Dedifferentiated amniotic fluid mesenchymal stem cell (primary cell): Measurements from ENCODE around the gene EPB41.
A peak's percentile ranks its signal among the peaks of the same experiment; 100 is the strongest.
"Not testable (repeated sequence)": the region's sequence is repeated elsewhere in the genome, so short reads cannot be mapped to it uniquely, and the experiment has no call there.

Experiments
- DNase-seq: peaks from one replicate; pipeline ENCODE4 v3.0.0-alpha.2; 2016; ENCODE audit errors: extremely low spot score

The EPB41 gene

DNA sequence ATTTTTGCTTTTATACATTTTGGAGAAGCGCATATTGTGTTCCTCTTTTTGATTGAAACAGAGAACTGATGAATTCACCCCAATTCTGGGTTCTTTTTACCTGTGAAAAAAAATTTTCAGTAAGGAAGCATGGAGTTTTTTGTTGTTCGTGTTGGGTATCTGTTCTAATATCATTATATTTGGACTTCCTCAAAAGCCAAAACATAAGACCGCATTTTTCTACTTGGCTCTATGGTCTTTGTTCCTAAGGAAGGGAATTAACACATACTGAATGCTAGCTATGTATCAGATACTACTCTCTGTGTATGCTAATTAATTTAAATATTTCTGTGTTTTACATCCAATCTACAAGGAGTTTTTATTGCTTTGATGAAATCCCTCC, 12.9 kb downstream of the EPB41 start:
- DNase-seq: no peak

DNA sequence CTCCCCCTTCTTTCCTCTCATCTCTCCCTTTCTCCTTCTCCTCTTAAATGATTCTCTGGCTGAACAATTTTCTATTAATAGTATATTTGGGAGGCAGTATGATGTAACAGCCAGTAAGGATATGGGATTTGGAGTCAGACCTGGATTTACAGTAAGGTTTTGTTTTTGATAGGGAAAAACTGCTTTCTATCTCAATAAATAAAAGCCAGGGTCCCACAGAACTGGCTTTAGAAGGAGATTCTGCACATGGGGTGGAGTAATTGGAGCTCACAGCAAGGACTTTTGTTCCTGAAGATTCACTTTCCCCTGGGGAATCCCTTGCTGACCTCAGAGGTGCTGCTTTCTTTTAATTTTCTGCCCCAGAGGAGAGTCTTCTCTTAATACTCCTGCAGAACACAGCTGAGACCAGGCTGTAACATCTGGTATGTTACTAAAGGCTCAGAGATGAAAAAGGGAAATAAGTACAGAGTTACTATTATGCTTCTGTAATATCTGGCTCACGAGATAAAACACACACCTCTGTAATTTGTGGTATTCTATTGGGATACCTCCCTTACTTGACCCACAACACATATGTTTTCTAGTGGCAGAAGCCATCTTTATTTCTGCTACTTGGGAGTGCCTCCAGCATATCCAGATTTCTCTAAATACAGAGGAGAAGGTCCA, 13.4 kb downstream of the EPB41 start:
- peak; percentile 74 for DNase-seq

DNA sequence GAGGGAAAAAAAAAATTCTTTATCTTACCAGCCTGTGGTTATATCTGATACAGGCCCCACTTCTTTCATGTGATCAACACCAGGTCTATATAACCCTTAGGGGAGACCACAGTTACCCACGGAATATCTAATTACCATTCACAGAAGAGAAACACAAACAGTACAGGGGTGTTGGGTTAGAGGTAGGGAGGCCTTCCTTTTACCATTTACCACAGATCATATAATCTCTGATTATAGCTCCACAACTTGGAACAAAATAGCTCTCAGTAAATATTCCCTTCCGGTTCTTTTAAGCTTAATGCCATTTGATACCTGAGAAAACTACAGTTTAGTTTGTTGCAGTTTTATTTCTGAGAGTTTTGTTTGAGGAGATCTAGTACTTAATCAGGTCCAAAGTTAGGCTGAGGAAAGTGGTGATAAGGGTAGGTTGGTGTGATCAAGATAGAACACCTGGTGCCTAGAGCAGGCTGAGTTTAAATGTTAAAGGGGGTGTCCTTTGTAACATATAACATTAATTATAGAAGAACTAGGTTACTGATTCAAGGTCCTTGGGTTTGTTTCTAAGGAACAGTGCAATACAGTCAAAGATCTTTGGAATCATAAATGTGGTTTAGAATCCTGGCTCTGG, 14.1 kb downstream of the EPB41 start:
- DNase-seq: no peak

DNA sequence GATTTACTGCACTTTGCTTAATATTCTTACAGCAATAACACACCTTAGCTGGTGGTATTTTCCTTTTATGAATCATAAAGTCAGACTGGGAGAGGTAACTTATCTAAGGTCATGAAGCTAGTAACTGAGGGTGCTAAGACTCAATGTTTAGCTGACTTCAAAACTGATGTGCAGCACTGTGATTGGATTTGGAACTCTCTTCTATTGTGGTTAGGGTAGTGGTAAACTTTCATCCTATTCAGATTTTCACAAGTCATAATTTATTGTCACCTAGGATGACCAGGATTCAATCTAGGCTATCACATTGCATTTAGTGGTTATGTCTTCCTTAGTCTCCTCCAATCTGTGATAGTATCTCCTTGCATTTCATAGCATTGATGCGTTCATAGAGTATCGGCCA, 18.9 kb downstream of the EPB41 start:
- DNase-seq: no peak

DNA sequence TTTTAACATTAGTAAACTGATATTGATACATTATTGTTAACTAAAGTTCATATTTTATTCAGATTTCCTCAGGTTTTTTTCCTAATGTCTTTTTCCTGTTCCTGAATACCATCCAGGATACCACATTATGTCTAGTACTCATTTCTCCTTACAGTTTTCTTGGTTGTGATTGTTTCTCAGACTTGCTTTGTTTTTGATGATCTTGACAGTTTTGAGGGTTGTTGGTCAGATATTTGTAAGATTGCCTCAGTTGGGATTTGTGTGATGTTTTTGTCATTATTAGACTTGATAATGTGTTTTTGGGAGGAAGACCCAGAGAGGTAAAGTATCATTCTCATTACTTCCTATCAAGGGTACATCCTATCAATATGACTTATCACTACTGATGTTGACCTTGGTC, 19.5 kb downstream of the EPB41 start:
- no peak for DNase-seq

DNA sequence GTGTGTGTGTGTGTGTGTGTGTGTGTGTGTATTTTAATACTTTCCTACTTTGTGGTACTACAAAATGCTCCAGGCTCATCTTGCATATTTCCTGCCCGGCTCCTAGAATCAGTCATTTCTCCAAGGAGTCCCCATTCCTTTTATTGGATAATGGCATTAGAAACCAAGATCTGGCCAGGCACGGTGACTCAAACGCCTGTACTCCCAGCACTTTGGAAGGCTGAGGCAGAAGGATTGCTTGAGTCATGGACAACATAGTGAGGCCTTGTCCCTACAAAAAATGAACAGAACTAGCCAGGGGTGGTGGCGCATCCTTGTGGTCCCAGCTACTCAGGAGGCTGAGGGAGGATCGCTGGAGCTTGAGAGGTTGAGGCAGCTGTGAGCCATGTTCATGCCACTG, 20.3 kb downstream of the EPB41 start:
- no peak for DNase-seq

DNA sequence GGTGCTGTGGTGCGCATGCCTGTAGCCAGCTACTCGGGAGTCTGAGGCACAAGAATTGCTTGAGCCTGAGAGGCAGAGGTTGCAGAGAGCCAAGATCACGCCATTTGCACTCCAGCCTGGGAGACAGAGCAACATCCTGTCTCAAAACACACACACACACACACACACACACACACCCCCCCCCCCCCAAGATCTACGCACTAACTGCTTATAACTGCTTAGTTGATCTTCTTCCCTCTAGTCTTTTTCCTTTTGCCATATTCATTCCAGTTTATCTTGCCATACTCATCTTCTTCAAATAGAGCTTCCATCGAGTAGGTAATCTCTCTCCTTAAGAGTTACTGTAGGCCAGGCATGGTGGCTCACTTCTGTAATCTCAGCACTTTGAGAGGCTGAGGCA, 20.9 kb downstream of the EPB41 start:
- DNase-seq: no peak

DNA sequence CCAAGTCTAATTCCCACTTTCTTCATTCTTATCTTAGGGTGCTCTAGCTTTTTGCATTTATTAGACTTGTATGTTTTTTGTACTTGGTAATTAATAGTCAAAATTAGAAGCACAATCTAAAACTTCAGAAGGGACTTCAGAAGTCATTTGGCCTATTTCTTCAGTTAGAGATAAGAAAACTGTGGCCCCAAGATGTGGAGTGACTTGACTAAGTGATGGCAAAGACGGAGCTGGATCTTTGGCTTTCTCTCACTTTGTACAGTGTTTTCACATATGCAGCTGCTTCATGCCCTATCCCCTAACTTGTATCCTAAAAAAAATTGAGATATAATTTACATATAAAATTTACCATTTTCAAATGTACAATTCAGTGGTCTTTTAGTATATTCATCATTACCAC, 21.7 kb downstream of the EPB41 start:
- no peak for DNase-seq

DNA sequence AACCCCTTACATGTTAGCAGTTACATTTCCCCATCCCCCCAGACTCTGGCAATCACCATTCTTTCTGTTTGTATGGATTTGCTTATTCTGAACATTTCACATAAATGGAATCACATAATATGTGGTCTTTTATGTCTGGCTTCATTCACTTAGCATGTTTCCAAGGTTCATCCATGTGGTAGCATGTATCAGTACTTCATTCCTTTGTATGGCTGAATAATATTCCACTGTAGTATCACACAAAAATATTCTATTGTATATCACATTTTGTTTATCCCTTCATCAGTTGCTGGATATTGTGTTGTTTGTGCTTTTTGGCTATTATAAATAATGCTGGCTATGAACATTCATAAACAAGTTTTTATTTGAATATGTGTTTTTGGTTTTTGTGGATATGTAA, 22.2 kb downstream of the EPB41 start:
- DNase-seq: no peak

DNA sequence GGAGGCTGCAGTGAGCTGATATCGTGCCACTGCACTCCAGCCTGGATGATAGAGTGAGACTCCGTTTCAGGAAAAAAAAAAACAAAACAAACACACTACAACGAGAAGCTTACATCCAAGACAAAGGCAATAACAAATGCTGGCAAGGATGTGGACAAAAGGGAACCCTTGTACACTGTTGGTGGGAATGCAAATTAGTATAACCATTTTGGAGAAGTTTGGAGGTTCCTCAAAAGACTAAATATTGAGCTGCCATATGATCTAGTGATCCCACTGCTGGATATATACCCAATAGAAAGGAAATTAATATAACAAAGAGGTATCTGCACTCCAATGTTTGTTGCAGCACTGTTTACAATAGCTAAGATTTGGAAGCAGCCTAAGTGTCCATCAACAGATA, 29.2 kb downstream of the EPB41 start:
- not testable (repeated sequence) for DNase-seq

DNA sequence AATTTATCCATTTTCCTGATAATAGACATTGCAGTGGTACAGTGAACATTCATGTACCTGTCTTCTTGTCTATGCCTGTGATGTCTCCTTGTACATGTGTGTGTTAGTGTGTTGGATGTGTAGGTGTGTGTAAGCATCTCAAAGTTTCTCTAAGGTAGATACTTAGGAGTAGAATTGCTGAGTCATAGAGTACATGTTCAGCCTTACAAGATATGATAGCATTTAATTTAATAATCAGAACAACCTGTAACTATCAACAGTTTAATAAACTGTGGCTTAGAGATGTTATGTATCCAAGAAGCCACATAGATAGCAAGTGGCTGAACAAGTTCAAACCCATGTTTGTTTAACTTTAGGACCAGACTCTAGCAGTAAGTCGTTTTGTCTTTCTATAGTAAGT, 35.6 kb downstream of the EPB41 start:
- no peak for DNase-seq

DNA sequence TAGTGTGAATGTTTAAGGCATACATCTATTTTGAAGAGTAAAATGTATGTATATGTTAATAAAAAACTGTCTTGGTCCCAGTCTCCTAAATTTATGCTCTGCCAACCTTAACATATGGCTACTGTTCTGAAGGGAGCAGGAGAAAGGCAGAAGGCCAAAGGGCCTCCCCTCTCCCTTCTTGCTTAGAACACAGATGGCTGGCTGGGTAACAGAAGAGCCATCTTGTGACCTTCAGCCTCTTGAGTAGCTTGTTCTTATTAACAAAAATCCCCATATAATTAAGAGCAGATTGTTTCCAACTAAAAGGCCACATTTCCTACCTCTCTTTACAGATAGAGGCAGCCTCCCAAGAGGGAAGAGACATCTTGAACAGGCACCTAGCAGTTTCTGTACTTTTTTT, 36.1 kb downstream of the EPB41 start:
- no peak for DNase-seq

DNA sequence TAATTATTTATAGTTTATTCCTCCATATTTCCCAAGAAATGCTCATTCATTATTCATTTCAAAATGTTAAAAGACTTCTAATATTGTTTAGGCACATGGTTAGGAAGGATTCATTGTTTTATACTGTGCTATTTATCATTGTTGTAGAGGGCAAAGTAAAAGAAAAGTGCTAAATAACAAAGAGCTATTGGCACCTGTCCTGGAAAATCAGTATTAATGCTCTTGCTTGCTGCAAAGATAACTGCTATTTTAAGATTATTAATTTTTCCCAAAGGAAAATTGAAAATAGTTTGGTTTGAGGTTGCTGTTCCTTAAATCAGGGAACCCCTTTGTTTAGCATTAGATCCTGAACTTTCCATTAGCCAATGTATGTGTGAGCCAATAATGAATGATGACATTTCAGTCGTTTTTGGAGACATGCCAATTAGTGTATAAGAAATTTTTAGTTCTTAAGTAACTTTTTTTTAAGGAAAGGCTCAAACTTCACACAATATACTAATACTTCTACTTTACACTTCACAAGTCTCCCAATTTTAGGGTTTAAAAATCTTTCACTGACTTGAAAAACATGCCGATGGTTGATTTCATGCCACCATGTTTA, 39.9 kb downstream of the EPB41 start:
- no peak for DNase-seq

DNA sequence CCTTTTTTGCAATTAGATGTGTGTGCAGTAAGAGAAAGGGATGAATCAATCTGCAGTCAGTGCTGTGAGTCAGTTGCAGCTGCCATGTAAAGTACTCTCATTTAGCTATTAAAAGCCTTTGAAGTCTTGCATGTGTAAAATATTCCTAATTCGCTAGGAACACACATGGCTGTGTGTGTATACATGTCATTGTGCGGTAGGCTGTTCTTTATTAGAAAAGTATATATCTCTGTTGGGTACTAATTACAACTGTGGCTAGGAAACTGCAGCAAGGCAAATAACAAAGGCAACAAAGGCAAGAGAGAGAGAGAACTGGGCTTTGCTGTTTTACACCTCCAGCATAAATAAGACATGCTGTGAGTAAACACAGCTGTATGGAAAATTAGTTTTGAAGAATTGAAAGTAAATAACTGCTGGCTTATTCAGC, 41.7 kb downstream of the EPB41 start:
- no peak for DNase-seq

DNA sequence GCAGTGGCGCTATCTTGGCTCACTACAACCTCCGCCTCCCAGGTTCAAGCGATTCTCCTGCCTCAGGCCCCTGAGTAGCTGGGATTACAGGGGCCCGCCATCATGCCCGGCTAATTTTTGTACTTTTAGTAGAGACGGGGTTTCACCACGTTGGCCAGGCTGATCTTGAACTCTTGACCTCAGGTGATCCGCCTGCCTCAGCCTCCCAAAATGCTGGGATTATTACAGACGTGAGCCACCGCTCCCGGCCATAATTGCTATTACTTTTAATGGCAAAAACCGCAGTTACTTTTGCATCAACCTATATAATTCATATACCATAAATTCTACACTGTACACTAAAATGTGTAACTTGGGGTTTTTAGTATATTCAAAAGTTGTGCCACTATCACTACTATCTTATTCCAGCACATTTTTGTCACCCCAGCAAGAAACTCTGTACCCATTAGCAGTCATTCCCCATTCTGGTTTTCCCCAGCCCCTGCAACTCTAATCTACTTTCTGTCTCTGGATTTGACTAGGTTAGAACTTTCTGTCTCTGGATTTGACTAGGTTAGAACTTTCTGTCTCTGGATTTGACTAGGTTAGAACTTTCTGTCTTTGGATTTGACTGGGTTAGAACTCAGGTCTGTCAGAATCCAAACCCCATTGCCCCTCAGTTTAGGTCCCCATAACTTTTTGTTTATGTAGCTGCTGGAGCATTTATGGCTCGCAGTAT, 47.9 kb downstream of the EPB41 start:
- not testable (repeated sequence) for DNase-seq

DNA sequence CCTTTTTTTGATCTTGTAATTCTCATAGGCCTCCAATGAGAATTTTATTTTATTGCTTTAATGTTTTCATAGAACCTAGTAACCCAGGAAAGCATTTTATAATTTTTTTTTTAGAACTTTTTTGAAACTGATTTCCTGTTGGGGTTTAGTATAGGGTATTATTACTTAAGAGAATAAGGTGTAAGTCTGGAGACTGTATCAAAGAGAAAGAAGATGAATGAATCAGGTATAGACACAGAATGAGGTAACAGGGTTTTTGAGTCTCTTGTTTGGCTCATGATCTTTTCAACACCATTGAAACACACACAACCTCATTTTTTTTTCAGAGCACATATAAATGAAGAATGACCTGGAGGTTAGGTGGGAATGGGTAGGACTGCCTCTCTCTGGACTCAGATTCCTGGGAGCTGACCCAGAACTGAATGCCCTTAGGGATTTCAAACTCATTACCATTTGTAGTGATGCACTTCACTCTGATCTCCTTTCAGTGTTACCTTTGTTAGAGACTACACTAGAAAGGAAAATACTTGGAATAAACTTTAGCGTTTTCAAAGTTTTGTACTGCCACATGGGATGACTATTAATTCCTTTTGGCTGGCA, 51.0 kb downstream of the EPB41 start:
- no peak for DNase-seq

DNA sequence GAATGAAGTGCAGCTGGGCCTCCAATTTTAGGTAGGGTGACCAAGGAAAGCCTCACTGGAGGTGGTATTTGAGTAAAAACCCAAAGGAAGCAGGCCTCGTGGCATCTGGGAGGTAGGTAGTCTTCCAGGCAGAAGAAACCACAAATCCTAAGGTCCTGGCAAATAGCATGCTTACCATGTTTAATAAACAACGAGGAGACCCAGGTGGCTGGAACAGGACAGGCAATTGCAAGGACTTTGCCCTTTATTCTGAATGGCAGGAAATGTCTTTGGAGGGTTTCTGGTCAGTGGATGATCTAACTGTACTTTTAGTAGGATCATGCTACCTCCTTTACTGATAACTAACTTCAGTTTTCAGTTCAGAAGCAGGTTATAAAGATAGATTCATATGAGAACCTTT, 52.2 kb downstream of the EPB41 start:
- DNase-seq: no peak

DNA sequence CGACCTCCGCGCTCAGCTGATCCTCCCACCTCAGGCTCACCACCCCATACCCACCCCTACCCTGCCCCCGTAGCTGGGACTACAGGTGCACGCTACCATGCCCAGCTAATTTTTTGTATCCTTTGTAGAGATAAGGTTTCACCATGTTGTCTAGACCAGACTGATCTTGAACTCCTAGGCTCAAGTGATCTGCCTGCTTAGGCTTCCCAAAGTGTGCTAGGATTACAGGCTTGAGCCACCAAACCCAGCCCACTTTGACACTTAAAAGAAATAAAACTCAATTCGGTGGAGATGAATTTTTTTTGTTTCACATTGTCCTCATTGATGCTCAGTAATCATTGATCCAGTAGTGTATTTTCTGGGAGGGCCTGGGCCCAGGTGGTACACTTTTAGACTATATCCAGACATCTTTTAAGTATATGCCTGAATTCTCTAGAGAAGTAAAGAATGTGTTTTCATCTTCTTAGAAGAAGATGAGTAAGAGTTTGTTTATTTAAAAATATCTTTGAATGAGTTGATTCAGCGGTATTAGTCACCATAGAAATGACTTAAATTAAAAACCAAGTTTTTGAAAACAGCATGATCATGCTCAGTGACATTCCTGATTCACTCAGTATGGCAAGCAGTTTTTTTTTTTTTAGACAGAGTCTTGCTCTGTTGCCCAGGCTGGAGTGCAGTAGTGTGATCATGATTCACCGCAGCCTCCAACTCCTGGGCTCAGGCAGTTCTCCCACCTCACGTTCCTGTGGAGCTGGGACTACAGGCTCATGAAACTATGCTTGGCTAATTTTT, 57.8 kb downstream of the EPB41 start:
- peak; percentile 88 for DNase-seq

DNA sequence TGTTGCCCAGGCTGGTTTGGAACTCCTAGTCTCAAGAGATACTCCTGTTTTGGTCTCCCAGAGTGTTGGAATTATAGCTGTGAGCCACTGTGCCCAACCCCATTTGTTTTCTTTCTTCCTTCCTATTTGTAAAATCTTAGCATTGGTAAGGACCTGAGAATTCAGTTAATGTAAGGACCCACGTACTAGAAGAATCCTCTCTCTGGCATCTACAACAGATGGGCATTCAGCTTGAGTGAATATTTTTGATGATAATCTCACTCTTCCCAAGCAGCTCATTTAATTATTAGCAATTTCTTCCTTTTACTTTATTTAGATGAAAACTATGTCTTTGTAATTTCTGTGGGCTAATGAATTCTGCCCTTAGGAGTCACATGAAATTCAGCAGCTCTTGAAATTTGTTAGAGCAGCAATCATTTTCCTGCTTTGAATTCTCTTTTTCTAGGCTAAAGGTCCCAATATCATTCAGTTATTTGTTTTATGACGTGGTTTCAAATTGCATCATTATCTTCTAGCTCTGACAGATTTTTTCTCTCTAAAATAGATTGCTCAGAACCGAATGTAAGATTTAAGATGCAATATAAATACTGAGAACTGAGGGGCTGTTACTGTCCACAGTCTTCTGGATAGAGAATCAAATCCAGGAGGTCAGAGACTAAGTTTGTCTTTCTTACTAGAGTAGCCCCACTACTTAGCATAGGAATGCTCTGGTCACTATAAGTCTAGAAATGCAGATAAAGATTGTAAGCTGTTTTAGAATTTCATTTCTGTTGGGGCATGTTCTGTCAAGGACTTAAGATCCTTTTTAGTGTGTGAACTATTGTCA, 59.4 kb downstream of the EPB41 start:
- peak; percentile 39 for DNase-seq

DNA sequence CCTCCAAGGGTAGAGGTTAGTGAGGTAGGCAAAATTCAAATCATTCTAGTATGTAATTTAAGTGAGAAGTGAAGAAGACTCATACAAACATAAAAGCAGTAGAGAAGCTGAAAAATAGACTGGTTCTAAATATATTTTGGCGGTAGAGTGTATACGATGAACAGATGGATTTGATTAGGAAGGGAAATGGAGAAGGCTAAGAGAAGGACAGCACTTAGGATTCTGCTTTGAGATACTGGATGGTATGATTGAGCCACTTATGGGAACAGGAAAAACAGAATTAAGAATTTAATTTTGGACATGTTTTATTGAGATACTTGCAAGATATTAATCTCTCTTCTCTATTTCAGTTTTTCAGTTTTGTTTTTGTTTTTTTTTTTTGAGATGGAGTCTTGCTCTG, 60.1 kb downstream of the EPB41 start:
- DNase-seq: peak; percentile 45

DNA sequence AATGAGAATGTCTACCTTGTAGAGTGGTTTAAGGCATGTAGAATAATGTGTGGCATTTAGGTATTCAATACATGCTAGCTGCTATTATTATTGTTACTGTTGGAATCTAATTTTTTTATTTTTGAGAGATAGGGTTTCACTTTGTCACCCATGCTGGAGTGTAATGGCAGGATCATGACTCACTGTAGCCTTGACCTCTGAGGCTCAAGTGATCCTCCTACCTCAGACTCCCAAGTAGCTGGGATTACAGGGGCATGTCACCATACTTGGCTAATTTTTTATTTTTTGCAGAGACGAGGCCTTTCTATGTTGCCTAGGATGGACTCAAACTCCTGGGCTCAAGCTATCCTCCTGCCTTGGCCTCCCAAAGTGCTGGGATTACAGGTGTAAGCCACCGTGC, 61.9 kb downstream of the EPB41 start:
- DNase-seq: no peak
